Neural progenitor cell (in vitro differentiated cells): ENCODE measurements around the gene MTFR1L. TPM values are rescaled to one million over a fixed set of nuclear protein-coding genes. Genes with fewer than 3 reads are reported as not detected.

Source experiments
- DNase-seq: peaks from one replicate; pipeline ENCODE4 v3.0.0-alpha.2; 2016; ENCODE audit warnings: low spot score
- H2AFZ ChIP-seq: fragments of 200-600 bp; sonication (generic); replicated peaks from 2 replicates; pipeline ENCODE4 v1.6.1; 2016; ENCODE audit warnings: antibody characterized with exemption
- H3F3A ChIP-seq: fragments of 200-600 bp; sonication (generic); 2 replicates; pipeline ENCODE4 v1.6.1; 2016; ENCODE audit warnings: antibody characterized with exemption, low read depth
- H3K27ac ChIP-seq: fragments of 200-600 bp; sonication (generic); 2 replicates; pipeline ENCODE4 v1.5.1; 2016; ENCODE audit warnings: mild to moderate bottlenecking
- H3K27me3 ChIP-seq: fragments of 200-600 bp; sonication (generic); 2 replicates; pipeline ENCODE4 v1.6.1; 2016; ENCODE audit warnings: mild to moderate bottlenecking, moderate library complexity
- H3K36me3 ChIP-seq: fragments of 200-600 bp; sonication (generic); 2 replicates; pipeline ENCODE4 v1.5.1; 2016
- H3K4me1 ChIP-seq: fragments of 200-600 bp; sonication (generic); 2 replicates; pipeline ENCODE4 v1.6.1; 2016; ENCODE audit warnings: mixed run types
- H3K4me2 ChIP-seq: fragments of 200-600 bp; sonication (generic); 2 replicates; pipeline ENCODE4 v1.6.1; 2016
- H3K4me3 ChIP-seq: fragments of 200-600 bp; sonication (generic); 2 replicates; pipeline ENCODE4 v1.5.1; 2016
- H3K79me2 ChIP-seq: fragments of 200-600 bp; sonication (generic); 2 replicates; pipeline ENCODE4 v1.6.1; 2016; ENCODE audit warnings: low read depth
- H3K9ac ChIP-seq: fragments of 200-600 bp; sonication (generic); 2 replicates; pipeline ENCODE4 v1.6.1; 2016
- H3K9me3 ChIP-seq: fragments of 200-600 bp; sonication (generic); 2 replicates; pipeline ENCODE4 v1.5.1; 2016; ENCODE audit warnings: low read depth
- H4K20me1 ChIP-seq: fragments of 200-600 bp; sonication (generic); 2 replicates; pipeline ENCODE4 v1.6.1; 2016; ENCODE audit warnings: low read depth
- H3K27ac Mint-ChIP-seq: 3 replicates; pipeline ENCODE4 v1.8.0; 2021; ENCODE audit warnings: mixed read lengths
- H3K27me3 Mint-ChIP-seq: 2 replicates; pipeline ENCODE4 v1.8.0; 2022; ENCODE audit warnings: low read depth, mild to moderate bottlenecking, inconsistent platforms, moderate library complexity, mixed read lengths; ENCODE audit not compliant: insufficient read depth
- H3K36me3 Mint-ChIP-seq: 3 replicates; pipeline ENCODE4 v1.8.0; 2021; ENCODE audit warnings: mixed read lengths
- H3K4me1 Mint-ChIP-seq: 3 replicates; pipeline ENCODE4 v1.8.0; 2021; ENCODE audit warnings: mixed read lengths
- H3K4me3 Mint-ChIP-seq: 3 replicates; pipeline ENCODE4 v1.8.0; 2021; ENCODE audit warnings: mild to moderate bottlenecking, moderate library complexity, mixed read lengths
- H3K9me3 Mint-ChIP-seq: 3 replicates; pipeline ENCODE4 v1.8.0; 2020; ENCODE audit warnings: mixed read lengths
- EZH2 ChIP-seq: fragments of 200-600 bp; sonication (generic); IDR thresholded peaks from 2 replicates; pipeline ENCODE4 v1.6.1; 2017; ENCODE audit warnings: antibody characterized with exemption, mild to moderate bottlenecking, moderate library complexity
- EZH2phosphoT487 ChIP-seq: fragments of 200-600 bp; sonication (generic); IDR thresholded peaks from 2 replicates; pipeline ENCODE4 v1.6.1; 2017; ENCODE audit warnings: antibody characterized with exemption
- total RNA-seq: library from RNA; depleted of rRNA; stranded (reverse); fragments of >200 nt; gene quantifications from 2 replicates; pipeline ENCODE4 v1.2.3, GENCODE V29; 2015; ENCODE audit warnings: low replicate concordance
- TF ChIP-seq, protein P1 (sequence below): fragments of 200-600 bp; sonication (generic); IDR thresholded peaks from 2 replicates; pipeline ENCODE4 v1.5.1; 2017; ENCODE audit warnings: antibody characterized with exemption, mild to moderate bottlenecking

The MTFR1L gene
- total RNA-seq, 1 donor from 2014 or later: 20.7 TPM

DNA sequence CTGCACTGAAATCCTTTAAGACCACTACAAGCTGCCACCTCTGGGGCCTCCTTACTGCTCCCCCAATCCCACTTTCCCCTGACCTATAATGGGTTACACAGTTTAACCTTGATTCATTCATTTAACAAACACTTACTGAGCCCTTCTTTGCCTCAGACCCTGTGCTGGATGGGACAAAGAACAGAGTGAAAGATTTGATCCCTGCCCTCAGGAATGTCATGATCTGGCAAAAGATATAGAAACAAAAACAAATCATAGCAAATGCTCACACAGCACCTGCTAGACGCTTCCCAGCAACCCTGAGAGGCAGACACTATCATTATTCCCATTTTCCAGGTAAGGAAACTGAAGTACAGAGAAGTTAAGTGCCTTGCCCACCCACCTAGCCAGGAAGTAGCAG, 46.5 kb downstream of the MTFR1L start:
- H3F3A ChIP-seq: peaks cover 22% of the 10 kb centered on the region
- H3K27ac Mint-ChIP-seq: no peak overlapping the region
- H3K4me1 Mint-ChIP-seq: peaks cover 20% of the 10 kb centered on the region
- peaks cover 9% of the 10 kb centered on the region for H3K36me3 Mint-ChIP-seq
- no peaks in the 10 kb centered on the region for H3K27me3 ChIP-seq
- peaks cover 18% of the 10 kb centered on the region for H4K20me1 ChIP-seq
- H3K4me3 Mint-ChIP-seq: no peak overlapping the region
- no peak overlapping the region for H3K9ac ChIP-seq
- H2AFZ ChIP-seq: no peak overlapping the region
- peaks cover 27% of the 10 kb centered on the region for H3K4me1 ChIP-seq
- H3K27me3 Mint-ChIP-seq: peaks cover 9% of the 10 kb centered on the region
- TF ChIP-seq, protein P1, sequence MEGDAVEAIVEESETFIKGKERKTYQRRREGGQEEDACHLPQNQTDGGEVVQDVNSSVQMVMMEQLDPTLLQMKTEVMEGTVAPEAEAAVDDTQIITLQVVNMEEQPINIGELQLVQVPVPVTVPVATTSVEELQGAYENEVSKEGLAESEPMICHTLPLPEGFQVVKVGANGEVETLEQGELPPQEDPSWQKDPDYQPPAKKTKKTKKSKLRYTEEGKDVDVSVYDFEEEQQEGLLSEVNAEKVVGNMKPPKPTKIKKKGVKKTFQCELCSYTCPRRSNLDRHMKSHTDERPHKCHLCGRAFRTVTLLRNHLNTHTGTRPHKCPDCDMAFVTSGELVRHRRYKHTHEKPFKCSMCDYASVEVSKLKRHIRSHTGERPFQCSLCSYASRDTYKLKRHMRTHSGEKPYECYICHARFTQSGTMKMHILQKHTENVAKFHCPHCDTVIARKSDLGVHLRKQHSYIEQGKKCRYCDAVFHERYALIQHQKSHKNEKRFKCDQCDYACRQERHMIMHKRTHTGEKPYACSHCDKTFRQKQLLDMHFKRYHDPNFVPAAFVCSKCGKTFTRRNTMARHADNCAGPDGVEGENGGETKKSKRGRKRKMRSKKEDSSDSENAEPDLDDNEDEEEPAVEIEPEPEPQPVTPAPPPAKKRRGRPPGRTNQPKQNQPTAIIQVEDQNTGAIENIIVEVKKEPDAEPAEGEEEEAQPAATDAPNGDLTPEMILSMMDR: no peak
- TF ChIP-seq EZH2 (no peak), EZH2phosphoT487 (no peak)
- DNase-seq: no peak
- H3K9me3 Mint-ChIP-seq: no peaks in the 10 kb centered on the region
- H3K4me3 ChIP-seq: no peak overlapping the region
- H3K36me3 ChIP-seq: no peaks in the 10 kb centered on the region
- no peak overlapping the region for H3K27ac ChIP-seq
- H3K4me2 ChIP-seq: no peak overlapping the region
- no peaks in the 10 kb centered on the region for H3K9me3 ChIP-seq
- H3K79me2 ChIP-seq: no peaks in the 10 kb centered on the region

DNA sequence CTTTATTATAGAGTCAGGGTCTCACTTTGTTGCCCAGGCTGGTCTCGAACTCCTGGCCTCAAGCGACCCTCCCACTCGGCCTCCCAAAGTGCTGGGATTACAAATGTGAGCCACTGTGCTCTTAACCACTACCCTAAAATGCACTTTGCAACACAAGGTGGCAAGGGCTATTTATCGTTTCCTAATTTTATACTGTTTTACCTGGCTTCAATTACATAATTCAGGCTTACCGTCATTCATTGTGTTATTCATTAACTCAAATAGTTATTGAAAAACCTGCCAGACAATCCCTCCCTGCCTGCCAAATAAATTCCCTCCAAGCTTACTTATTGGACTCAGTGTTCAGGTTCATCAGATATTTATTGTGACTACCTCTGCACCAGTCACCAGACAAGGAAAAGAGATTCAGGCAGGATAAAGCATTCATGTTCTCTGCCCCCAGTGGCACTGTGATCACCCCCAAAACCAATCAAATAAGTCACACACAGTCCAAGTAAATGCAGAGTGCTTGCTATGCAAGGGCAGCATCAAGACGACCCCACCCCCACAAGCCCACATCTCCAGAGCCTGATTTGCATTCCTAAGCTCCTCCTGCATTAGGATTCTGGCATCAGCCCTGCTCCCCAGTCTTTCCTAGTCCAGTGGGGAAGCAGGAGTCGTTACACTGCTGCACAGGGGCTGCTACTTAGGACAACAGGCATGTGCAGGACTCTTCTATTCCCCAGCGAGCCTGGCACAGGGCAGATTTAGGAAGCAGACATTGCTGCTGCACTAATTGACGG, 47.6 kb downstream of the MTFR1L start:
- Histone ChIP-seq H4K20me1 (peaks cover 15% of the 10 kb centered on the region), H3K79me2 (no peaks in the 10 kb centered on the region), H3K9me3 (no peaks in the 10 kb centered on the region), H3K36me3 (no peaks in the 10 kb centered on the region), H3K27me3 (no peaks in the 10 kb centered on the region), H3K4me3 (no peak overlapping the region), H3K4me2 (no peak overlapping the region), H2AFZ (no peak overlapping the region), H3K9ac (no peak overlapping the region), H3K27ac (no peak overlapping the region), H3K4me1 (peaks cover 26% of the 10 kb centered on the region), H3F3A (peaks cover 22% of the 10 kb centered on the region)
- no peak overlapping the region for H3K4me3 Mint-ChIP-seq
- peaks cover 8% of the 10 kb centered on the region for H3K27me3 Mint-ChIP-seq
- H3K36me3 Mint-ChIP-seq: peaks cover 9% of the 10 kb centered on the region
- TF ChIP-seq, protein P1: no peak
- TF ChIP-seq EZH2 (no peak), EZH2phosphoT487 (no peak)
- H3K9me3 Mint-ChIP-seq: no peaks in the 10 kb centered on the region
- H3K4me1 Mint-ChIP-seq: peaks cover 19% of the 10 kb centered on the region
- DNase-seq: peak; percentile 58
- H3K27ac Mint-ChIP-seq: peak overlapping the region; percentile 23

DNA sequence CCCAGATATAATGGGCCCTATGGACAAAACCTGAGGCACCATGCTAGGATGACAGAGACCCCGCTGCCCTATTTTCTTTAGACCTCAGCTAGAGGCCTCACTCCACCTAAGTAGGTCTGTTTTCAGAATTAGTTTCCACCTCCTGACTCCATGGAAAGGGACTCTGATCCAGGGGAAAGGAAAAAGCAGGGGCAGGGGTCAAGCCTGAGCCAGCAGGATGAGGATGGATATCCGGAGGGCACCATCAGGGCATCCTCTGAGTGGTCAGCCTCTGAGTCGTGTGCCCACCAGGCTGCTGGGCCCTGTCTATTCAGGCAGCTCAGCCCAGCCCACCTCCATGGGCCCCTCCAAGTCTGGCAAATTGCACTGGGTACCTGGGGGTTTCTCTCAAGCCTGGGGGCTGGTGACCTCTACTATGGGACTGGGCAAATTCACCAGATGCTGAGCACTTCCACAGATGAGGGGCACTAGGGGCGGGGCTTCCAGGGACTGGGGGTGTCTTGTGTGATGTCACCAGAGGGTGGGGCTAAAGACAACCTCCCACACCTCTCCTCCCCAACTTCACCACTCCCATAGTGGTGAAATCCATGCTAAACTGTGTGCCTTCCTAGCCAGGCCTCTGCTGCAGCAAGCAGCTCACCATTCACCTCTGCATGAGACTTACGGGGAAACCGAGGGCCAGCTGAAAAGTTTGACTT, 50.3 kb downstream of the MTFR1L start:
- Mint-ChIP-seq H3K27me3 (peaks cover 8% of the 10 kb centered on the region), H3K4me1 (peaks cover 36% of the 10 kb centered on the region)
- DNase-seq: peak; percentile 47

More for the DNA sequence above, 50.3 kb downstream of the MTFR1L start:
- Histone ChIP-seq H3K9ac (no peak overlapping the region), H3K27ac (peak overlapping the region; percentile 59), H3F3A (peaks cover 29% of the 10 kb centered on the region), H3K4me2 (no peak overlapping the region), H3K79me2 (no peaks in the 10 kb centered on the region), H3K27me3 (peaks cover 5% of the 10 kb centered on the region), H4K20me1 (peaks cover 15% of the 10 kb centered on the region), H2AFZ (no peak overlapping the region), H3K4me1 (peaks cover 26% of the 10 kb centered on the region), H3K9me3 (no peaks in the 10 kb centered on the region), H3K4me3 (no peak overlapping the region), H3K36me3 (no peaks in the 10 kb centered on the region)
- no peaks in the 10 kb centered on the region for H3K9me3 Mint-ChIP-seq
- H3K4me3 Mint-ChIP-seq: no peak overlapping the region
- peaks cover under 1% of the 10 kb centered on the region for H3K36me3 Mint-ChIP-seq
- peak overlapping the region; percentile 63 for H3K27ac Mint-ChIP-seq
- TF ChIP-seq, protein P1: no peak
- TF ChIP-seq EZH2phosphoT487 (no peak), EZH2 (no peak)
